Vagina (tissue), 2 donors: Measurements from ENCODE around the gene RASA3.

Source experiments
- POLR2A ChIP-seq, 2 donors: fragments of 450-650 bp; IDR thresholded peaks; one replicate each; pipeline ENCODE4 v1.6.1; 2017; ENCODE audit warnings: antibody characterized with exemption in 2 of 2, mild to moderate bottlenecking in 2 of 2, moderate library complexity in 2 of 2
- POLR2AphosphoS5 ChIP-seq, 2 donors: sonication (generic); formaldehyde crosslinking; IDR thresholded peaks; one replicate each; pipeline ENCODE4 v1.9.0; 2017; ENCODE audit warnings: antibody characterized with exemption in 2 of 2, mild to moderate bottlenecking in 2 of 2, low read depth in 1 of 2; ENCODE audit not compliant: insufficient read depth in 1 of 2

DNA sequence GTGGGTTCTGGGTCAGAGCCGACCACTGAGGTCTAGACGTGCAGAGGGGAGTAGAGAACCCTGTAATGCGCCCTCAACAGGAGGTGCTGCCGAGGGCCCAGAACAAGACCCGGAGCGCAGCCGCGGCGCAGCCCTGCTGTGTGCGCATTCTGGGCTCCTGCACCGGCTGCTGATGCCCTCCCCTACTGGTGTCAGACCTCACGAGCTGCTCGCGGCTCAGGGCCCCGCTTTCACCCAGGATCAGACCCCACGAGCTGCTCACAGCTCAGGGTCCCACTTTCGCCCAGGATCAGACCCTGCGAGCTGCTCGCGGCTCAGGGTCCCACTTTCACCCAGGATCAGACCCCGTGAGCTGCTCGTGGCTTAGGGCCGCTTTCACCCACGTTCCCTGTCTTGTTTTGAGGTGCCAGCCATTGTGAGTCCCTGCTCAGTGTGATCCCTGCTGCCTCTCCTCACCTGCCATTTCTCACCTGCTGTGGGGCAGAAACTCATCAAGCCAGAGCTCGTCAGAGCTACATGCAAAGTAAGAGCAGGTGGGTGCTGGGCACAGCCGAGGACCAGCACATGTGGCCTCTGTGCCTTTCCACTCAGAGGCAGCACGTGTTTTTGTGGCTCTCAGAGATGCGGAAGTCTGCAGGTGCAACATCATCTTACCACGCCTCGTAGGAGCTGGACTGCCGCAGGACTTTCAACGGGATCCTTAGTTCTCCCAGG, 111.5 kb downstream of the RASA3 start:
- TF ChIP-seq POLR2AphosphoS5 (IDR thresholded peaks at IDR 0.05; ENCODE audit: insufficient read depth in 1 of 2, low read depth in 1 of 2) (no peak), POLR2A (IDR thresholded peaks at IDR 0.05) (no peak)
